Muscle layer of duodenum (tissue), 2 donors: ENCODE measurements around the gene GPR78.

Source experiments
- H3K27ac ChIP-seq: one replicate; pipeline ENCODE4 v1.7.0; 2013; ENCODE audit warnings: mild to moderate bottlenecking, low read length
- H3K27me3 ChIP-seq: one replicate; pipeline ENCODE4 v1.7.0; 2013; ENCODE audit warnings: low read depth, mild to moderate bottlenecking, control low read depth, low read length
- H3K36me3 ChIP-seq, 2 donors: one replicate each; pipeline ENCODE4 v1.7.0; 2013; ENCODE audit warnings: low read length in 2 of 2, control low read depth in 1 of 2, mild to moderate bottlenecking in 1 of 2; ENCODE audit not compliant: insufficient read depth in 2 of 2, control insufficient read depth in 1 of 2
- H3K4me1 ChIP-seq, 2 donors: one replicate each; pipeline ENCODE4 v1.7.0; 2013; ENCODE audit warnings: low read length in 2 of 2, mild to moderate bottlenecking in 2 of 2, control low read depth in 1 of 2, moderate library complexity in 1 of 2; ENCODE audit not compliant: insufficient read depth in 2 of 2, control insufficient read depth in 1 of 2
- H3K4me3 ChIP-seq, 2 donors: one replicate each; pipeline ENCODE4 v1.7.0; 2013; ENCODE audit warnings: low read length in 2 of 2, low read depth in 1 of 2, mild to moderate bottlenecking in 1 of 2
- H3K9me3 ChIP-seq, 2 donors: one replicate each; pipeline ENCODE4 v1.7.0; 2013; ENCODE audit warnings: low read length in 2 of 2, control low read depth in 1 of 2, mild to moderate bottlenecking in 1 of 2; ENCODE audit not compliant: control insufficient read depth in 1 of 2
- donor health status: healthy.

Gene GPR78

GRCh38 chr4:8547912-8548730, 32.1 kb upstream of the GPR78 start:
- Histone ChIP-seq H3K9me3 (no peaks in the 10 kb centered on the region), H3K36me3 (no peaks in the 10 kb centered on the region), H3K27me3 (no peaks in the 10 kb centered on the region), H3K4me3 (no peak overlapping the region), H3K27ac (no peak overlapping the region), H3K4me1 (no peaks in the 10 kb centered on the region)

GRCh38 chr4:8548731-8549351, 31.4 kb upstream of the GPR78 start:
- no peaks in the 10 kb centered on the region for H3K36me3 ChIP-seq
- H3K4me1 ChIP-seq: no peaks in the 10 kb centered on the region
- no peaks in the 10 kb centered on the region for H3K9me3 ChIP-seq
- no peak overlapping the region for H3K27ac ChIP-seq
- no peaks in the 10 kb centered on the region for H3K27me3 ChIP-seq
- no peak overlapping the region for H3K4me3 ChIP-seq

GRCh38 chr4:8549352-8549931, 30.8 kb upstream of the GPR78 start:
- Histone ChIP-seq H3K9me3 (no peaks in the 10 kb centered on the region), H3K4me3 (no peak overlapping the region), H3K4me1 (no peaks in the 10 kb centered on the region), H3K36me3 (no peaks in the 10 kb centered on the region), H3K27me3 (no peaks in the 10 kb centered on the region), H3K27ac (no peak overlapping the region)

- no peaks in the 10 kb centered on the region for H3K36me3 ChIP-seq
- no peak overlapping the region for H3K4me3 ChIP-seq
- H3K4me1 ChIP-seq: no peaks in the 10 kb centered on the region
- no peaks in the 10 kb centered on the region for H3K9me3 ChIP-seq
- H3K27ac ChIP-seq: no peak overlapping the region
- H3K27me3 ChIP-seq: no peaks in the 10 kb centered on the region
These were observed 29.5 kb upstream of the GPR78 start for GRCh38 chr4:8550691-8551090.

- no peaks in the 10 kb centered on the region for H3K27me3 ChIP-seq
- H3K4me1 ChIP-seq: no peaks in the 10 kb centered on the region
- H3K4me3 ChIP-seq: no peak overlapping the region
- no peak overlapping the region for H3K27ac ChIP-seq
- H3K9me3 ChIP-seq: no peaks in the 10 kb centered on the region
- H3K36me3 ChIP-seq: no peaks in the 10 kb centered on the region
These were observed 28.2 kb upstream of the GPR78 start for GRCh38 chr4:8552024-8552423.

- H3K4me1 ChIP-seq: no peaks in the 10 kb centered on the region
- H3K27me3 ChIP-seq: no peaks in the 10 kb centered on the region
- H3K4me3 ChIP-seq: no peak overlapping the region
- H3K27ac ChIP-seq: no peak overlapping the region
- no peaks in the 10 kb centered on the region for H3K9me3 ChIP-seq
- no peaks in the 10 kb centered on the region for H3K36me3 ChIP-seq
These were observed 27.5 kb upstream of the GPR78 start for GRCh38 chr4:8552581-8553205.

- H3K27me3 ChIP-seq: no peaks in the 10 kb centered on the region
- no peaks in the 10 kb centered on the region for H3K9me3 ChIP-seq
- no peaks in the 10 kb centered on the region for H3K4me1 ChIP-seq
- H3K4me3 ChIP-seq: no peak overlapping the region
- H3K27ac ChIP-seq: no peak overlapping the region
- H3K36me3 ChIP-seq: no peaks in the 10 kb centered on the region
These were observed 27.0 kb upstream of the GPR78 start for GRCh38 chr4:8553216-8553615.

- H3K36me3 ChIP-seq: no peaks in the 10 kb centered on the region
- H3K27ac ChIP-seq: no peak overlapping the region
- H3K4me3 ChIP-seq: no peak overlapping the region
- no peaks in the 10 kb centered on the region for H3K27me3 ChIP-seq
- H3K9me3 ChIP-seq: no peaks in the 10 kb centered on the region
- no peaks in the 10 kb centered on the region for H3K4me1 ChIP-seq
These were observed 26.2 kb upstream of the GPR78 start for GRCh38 chr4:8553991-8554405.

- Histone ChIP-seq H3K27me3 (no peaks in the 10 kb centered on the region), H3K9me3 (no peaks in the 10 kb centered on the region), H3K36me3 (no peaks in the 10 kb centered on the region), H3K4me1 (no peaks in the 10 kb centered on the region), H3K27ac (no peak overlapping the region), H3K4me3 (no peak overlapping the region)
These were observed 25.6 kb upstream of the GPR78 start for GRCh38 chr4:8554555-8555100.

- no peaks in the 10 kb centered on the region for H3K9me3 ChIP-seq
- no peaks in the 10 kb centered on the region for H3K4me1 ChIP-seq
- H3K4me3 ChIP-seq: no peak overlapping the region
- no peaks in the 10 kb centered on the region for H3K36me3 ChIP-seq
- no peak overlapping the region for H3K27ac ChIP-seq
- no peaks in the 10 kb centered on the region for H3K27me3 ChIP-seq
These were observed 24.5 kb upstream of the GPR78 start for GRCh38 chr4:8555716-8556115.
